Measurements from ENCODE around the gene APOM. TPM values are rescaled to one million over a fixed set of nuclear protein-coding genes. Genes with fewer than 3 reads are reported as not detected.

The APOM gene
- polyA plus RNA-seq, 1 donor = 14.1 TPM

DNA sequence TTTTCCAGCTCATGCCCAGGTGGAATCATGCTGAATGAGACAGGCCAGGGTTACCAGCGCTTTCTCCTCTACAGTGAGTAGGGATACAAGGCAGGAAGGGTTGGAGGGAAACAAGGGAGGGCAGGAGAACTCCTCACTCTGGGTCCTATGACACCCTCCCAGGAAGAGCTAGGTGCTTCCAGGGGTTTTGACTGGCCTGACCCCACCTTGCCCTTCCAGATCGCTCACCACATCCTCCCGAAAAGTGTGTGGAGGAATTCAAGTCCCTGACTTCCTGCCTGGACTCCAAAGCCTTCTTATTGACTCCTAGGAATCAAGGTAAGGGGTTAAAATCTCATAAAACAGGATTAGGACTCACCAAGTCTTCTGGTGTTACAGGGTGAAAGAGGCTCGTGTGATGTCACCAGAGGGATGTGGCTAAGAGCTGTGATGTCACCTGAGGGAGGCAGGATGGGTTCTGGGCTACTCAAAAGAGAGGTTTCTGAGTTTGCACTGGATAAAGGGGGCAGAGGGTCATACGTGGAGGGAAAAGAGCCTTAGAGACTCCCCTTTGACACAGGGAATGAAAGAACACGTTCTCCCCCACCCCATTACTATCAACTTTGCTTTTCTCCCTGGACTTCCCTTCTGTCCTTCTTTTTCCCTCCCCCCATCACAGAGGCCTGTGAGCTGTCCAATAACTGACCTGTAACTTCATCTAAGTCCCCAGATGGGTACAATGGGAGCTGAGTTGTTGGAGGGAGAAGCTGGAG is 1.9 kb downstream of the APOM start:
- no CpG with 5 or more reads among the region's 6 CpGs for WGBS (ENCODE audit: insufficient coverage, low lambda C conversion rate)
- H3K27ac ChIP-seq (ENCODE audit: low read length) = no peak overlapping the region

DNA sequence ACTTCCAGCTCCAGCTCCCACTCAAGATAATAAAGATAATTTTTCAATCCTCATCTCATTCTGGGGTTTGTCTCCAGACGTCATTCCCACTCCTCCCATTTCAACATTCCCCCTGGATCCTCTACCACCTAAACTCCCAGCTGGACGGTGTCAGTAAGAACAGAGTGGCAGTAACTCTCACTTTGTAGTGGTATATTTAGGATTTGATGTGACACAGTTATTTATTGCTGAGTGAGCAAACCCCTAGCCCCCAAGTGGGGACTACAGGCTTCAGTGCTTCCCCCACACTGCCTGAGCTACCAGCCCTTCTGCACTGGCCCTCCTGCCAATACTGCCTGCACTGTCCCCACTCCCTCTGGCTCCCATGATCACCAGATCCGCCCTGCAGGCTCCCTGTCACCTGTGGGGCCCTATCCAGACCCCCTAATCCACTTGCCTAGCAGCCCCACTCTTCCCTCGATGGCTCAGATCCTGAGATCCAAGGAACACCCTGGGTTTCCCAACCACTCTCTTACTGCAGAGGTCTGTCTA is 2.5 kb downstream of the APOM start:
- no peak overlapping the region for H3K27ac ChIP-seq (ENCODE audit: low read length)
- peaks cover 61% of the 10 kb centered on the region for H3K4me1 ChIP-seq (ENCODE audit: control insufficient read depth, insufficient read depth, low read length)
- H3K4me3 ChIP-seq (ENCODE audit: low read length) = peak overlapping the region; percentile 94
- H3K27me3 ChIP-seq (ENCODE audit: control insufficient read depth, insufficient read depth, low read length) = no peaks in the 10 kb centered on the region
- peaks cover 27% of the 10 kb centered on the region for H3K36me3 ChIP-seq (ENCODE audit: control insufficient read depth, insufficient read depth, low read length)
- no peaks in the 10 kb centered on the region for H3K9me3 ChIP-seq (ENCODE audit: control insufficient read depth, low read depth, low read length)
- WGBS (ENCODE audit: insufficient coverage, low lambda C conversion rate) = no CpG with 5 or more reads among the region's 4 CpGs
- DNase-seq = no peak

More for the DNA sequence above, 1.9 kb downstream of the APOM start:
- H3K4me3 ChIP-seq (ENCODE audit: low read length) = no peak overlapping the region
- H3K36me3 ChIP-seq (ENCODE audit: control insufficient read depth, insufficient read depth, low read length) = peaks cover 26% of the 10 kb centered on the region
- no peaks in the 10 kb centered on the region for H3K9me3 ChIP-seq (ENCODE audit: control insufficient read depth, low read depth, low read length)
- no peak for DNase-seq
- H3K4me1 ChIP-seq (ENCODE audit: control insufficient read depth, insufficient read depth, low read length) = peaks cover 57% of the 10 kb centered on the region
- no peaks in the 10 kb centered on the region for H3K27me3 ChIP-seq (ENCODE audit: control insufficient read depth, insufficient read depth, low read length)

DNA sequence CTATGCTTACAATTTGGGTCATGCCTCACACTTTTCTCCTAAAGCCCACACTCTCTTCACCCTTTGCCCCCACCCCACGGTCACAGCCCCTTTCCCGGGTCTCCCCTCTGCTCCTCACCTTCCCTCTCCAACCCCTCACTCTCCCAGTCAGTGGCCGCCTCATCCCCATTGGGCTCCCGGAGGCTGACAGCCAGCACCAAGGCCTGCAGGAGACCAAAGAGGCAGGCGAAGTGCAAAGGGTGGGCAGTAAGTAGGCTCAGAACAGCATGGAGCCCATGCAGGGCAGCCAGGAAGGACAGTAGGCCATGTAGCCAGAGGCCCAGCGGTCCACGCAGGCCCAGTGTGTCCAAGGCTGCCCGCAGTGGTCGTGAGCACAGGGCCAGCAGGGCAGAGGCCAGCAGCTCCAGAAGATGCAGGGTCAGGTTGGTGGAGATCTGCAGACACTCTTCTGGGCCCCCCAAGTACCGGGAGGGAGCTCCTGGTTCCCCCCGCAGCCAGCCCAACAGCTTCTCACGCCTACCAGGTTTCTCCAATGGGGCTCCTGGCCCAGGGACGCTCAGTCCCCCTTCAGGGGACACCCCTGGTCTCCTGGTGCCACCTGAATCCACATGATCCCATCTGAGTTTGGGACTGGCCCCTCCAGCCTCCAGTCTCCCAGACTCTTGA is 3.4 kb downstream of the APOM start:
- H3K27me3 ChIP-seq (ENCODE audit: control insufficient read depth, insufficient read depth, low read length) = no peaks in the 10 kb centered on the region
- no peaks in the 10 kb centered on the region for H3K9me3 ChIP-seq (ENCODE audit: control insufficient read depth, low read depth, low read length)
- no peak for DNase-seq
- no peak overlapping the region for H3K27ac ChIP-seq (ENCODE audit: low read length)
- H3K4me1 ChIP-seq (ENCODE audit: control insufficient read depth, insufficient read depth, low read length) = peaks cover 59% of the 10 kb centered on the region
- peaks cover 30% of the 10 kb centered on the region for H3K36me3 ChIP-seq (ENCODE audit: control insufficient read depth, insufficient read depth, low read length)
- no CpG with 5 or more reads among the region's 13 CpGs for WGBS (ENCODE audit: insufficient coverage, low lambda C conversion rate)
- peak overlapping the region; percentile 94 for H3K4me3 ChIP-seq (ENCODE audit: low read length)

DNA sequence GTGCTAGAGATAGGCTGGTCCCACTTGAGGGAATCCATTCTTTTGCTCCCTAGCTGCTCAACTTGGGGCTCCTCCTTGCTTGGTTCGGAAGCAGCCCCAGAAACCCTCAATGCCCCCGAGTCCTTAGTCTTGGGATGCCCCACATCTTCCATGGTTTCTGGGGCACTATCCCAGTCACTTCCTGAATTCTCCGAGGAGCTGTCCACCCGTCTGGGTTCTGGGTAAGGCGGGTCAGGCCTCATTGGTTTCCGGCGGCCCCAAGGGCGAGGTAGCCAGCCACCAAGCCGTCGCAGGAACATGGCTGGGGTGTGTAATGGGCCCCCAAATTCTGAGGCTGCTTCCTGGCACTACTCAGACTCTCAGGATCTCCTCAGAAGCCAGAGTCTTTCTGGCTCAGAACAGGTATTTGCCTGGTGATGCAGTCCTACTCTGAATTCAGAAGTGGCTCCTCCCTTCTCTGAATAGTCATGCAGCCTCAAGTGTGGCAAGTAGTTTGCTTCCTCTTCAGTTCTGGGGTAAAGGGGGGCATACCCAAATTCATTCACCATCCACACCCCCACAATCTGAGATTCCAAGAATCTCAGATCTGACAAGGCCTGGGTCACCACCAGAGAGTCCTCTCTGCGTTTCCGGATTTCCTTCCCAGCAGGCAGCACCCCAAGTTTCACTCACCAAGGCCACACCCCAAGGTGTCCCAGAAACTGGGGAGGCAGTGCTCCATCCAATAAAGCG is 4.1 kb downstream of the APOM start:
- peak in 1 of 2 donors; percentile 54 for DNase-seq
- Histone ChIP-seq H3K36me3 (ENCODE audit: control insufficient read depth, insufficient read depth, low read length) (peaks cover 30% of the 10 kb centered on the region), H3K4me1 (ENCODE audit: control insufficient read depth, insufficient read depth, low read length) (peaks cover 53% of the 10 kb centered on the region), H3K27ac (ENCODE audit: low read length) (peak overlapping the region; percentile 91), H3K4me3 (ENCODE audit: low read length) (peak overlapping the region; percentile 94), H3K27me3 (ENCODE audit: control insufficient read depth, insufficient read depth, low read length) (no peaks in the 10 kb centered on the region), H3K9me3 (ENCODE audit: control insufficient read depth, low read depth, low read length) (no peaks in the 10 kb centered on the region)
- no CpG with 5 or more reads among the region's 13 CpGs for WGBS (ENCODE audit: insufficient coverage, low lambda C conversion rate)

DNA sequence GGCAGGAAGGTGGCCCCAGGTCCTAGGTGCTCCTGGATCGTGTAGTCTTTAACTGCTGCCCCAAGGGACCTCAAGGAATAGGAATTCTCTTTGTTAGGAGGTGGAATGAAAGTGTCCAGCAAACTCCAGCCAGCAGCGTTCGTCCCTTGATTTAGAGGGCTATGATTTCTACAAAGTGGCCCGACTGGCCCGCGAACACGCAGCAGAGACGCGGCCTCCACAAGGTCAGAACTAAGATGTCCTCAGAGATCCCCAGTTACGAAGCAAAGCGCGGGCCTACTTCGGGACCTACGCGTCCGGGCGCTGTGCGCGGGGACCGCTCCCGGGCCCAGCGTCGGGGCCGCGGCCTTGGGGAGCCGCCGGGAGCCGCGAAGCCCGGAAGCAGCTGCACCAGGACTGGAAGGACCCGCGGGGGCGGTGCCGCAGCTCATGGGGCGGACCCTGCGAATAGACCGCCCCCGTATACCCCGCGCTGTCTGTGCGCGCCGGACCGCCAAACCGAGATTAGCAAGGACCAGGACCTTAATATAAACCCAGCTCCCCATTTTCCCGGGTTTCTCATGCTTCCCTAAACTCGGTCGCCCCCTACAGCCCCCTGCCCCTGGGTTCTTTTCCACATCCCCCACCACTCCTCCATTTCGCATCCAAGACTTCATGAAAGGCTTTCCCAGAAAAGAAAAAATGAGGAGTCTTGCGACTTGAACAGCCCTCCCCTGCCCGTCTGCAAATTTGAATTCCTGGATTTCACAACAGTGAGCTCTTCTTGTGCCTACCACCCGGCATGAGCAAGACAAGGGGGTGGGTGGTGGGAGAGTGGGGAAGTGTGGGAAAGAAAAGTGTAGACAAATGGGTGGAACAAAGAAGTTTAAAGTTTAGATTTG is 4.9 kb downstream of the APOM start, which contains the start of gene C6orf47:
C6orf47 (minus strand) TSS at position 398 of the 881 bp plus-strand sequence. CDS start 831 bp downstream, outside the sequence.
- peaks cover 30% of the 10 kb centered on the region for H3K36me3 ChIP-seq (ENCODE audit: control insufficient read depth, insufficient read depth, low read length)
- peak within 1 kb of the TSS; percentile 94 for H3K4me3 ChIP-seq (ENCODE audit: low read length)
- no peaks in the 10 kb centered on the region for H3K9me3 ChIP-seq (ENCODE audit: control insufficient read depth, low read depth, low read length)
- peak; percentile 83 to 87 for DNase-seq
- H3K27me3 ChIP-seq (ENCODE audit: control insufficient read depth, insufficient read depth, low read length) = no peaks in the 10 kb centered on the region
- peaks cover 45% of the 10 kb centered on the region for H3K4me1 ChIP-seq (ENCODE audit: control insufficient read depth, insufficient read depth, low read length)
- no CpG with 5 or more reads among the region's 52 CpGs for WGBS (ENCODE audit: insufficient coverage, low lambda C conversion rate)
- peak within 1 kb of the TSS; percentile 91 for H3K27ac ChIP-seq (ENCODE audit: low read length)

DNA sequence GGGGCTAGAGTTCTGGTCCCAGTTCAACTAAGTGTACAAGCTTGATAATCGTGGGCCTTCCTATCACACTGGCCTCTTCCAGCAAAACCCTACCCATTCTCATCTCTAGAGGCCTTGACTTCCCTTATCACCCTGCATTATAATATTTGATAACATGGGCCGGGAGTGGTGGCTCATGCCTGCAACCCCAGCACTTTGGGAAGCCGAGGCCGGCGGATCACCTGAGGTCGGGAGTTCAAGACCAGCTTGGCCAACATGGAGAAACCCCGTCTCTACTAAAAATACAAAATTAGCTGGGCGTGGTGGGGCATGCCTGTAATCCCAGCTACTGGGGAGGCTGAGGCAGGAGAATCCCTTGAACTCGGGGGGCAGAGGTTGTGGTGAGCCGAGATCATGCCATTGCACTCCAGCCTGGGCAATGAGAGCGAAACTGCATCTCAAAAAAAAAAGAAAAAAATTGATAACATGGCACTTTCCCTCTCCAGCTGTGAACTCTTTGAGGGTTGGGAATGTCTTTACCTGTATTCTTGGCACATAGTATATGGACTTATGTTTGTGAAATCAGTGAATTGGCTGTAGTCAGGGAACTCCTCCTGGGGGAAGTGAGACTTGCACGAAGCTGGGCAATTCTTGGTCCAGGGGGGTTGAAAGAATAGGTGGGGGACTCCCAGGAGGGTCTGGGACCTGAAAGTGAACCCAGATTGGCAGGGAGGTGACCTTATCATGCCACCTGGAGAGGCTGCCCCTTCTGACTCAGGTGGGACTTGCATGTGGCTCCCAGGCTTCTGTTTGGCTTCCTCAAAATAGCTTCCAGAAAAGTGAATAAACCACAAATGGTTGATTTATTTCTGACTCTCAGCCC is 5.8 kb downstream of the APOM start:
- no CpG with 5 or more reads among the region's 12 CpGs for WGBS (ENCODE audit: insufficient coverage, low lambda C conversion rate)

GRCh38 chr6:31662124-31662723 is 6.5 kb downstream of the APOM start:
- WGBS (ENCODE audit: insufficient coverage, low lambda C conversion rate) = 100% methylated on average over 1 of the region's 12 CpGs
- Histone ChIP-seq H3K9me3 (ENCODE audit: control insufficient read depth, low read depth, low read length) (no peaks in the 10 kb centered on the region), H3K27me3 (ENCODE audit: control insufficient read depth, insufficient read depth, low read length) (no peaks in the 10 kb centered on the region), H3K4me1 (ENCODE audit: control insufficient read depth, insufficient read depth, low read length) (peaks cover 43% of the 10 kb centered on the region), H3K27ac (ENCODE audit: low read length) (no peak overlapping the region), H3K4me3 (ENCODE audit: low read length) (no peak overlapping the region), H3K36me3 (ENCODE audit: control insufficient read depth, insufficient read depth, low read length) (peaks cover 28% of the 10 kb centered on the region)
- no peak for DNase-seq

More for the DNA sequence above, 5.8 kb downstream of the APOM start:
- no peak for DNase-seq
- Histone ChIP-seq H3K27me3 (ENCODE audit: control insufficient read depth, insufficient read depth, low read length) (no peaks in the 10 kb centered on the region), H3K27ac (ENCODE audit: low read length) (peak overlapping the region; percentile 91), H3K4me3 (ENCODE audit: low read length) (peak overlapping the region; percentile 94), H3K4me1 (ENCODE audit: control insufficient read depth, insufficient read depth, low read length) (peaks cover 40% of the 10 kb centered on the region), H3K9me3 (ENCODE audit: control insufficient read depth, low read depth, low read length) (no peaks in the 10 kb centered on the region), H3K36me3 (ENCODE audit: control insufficient read depth, insufficient read depth, low read length) (peaks cover 27% of the 10 kb centered on the region)

DNA sequence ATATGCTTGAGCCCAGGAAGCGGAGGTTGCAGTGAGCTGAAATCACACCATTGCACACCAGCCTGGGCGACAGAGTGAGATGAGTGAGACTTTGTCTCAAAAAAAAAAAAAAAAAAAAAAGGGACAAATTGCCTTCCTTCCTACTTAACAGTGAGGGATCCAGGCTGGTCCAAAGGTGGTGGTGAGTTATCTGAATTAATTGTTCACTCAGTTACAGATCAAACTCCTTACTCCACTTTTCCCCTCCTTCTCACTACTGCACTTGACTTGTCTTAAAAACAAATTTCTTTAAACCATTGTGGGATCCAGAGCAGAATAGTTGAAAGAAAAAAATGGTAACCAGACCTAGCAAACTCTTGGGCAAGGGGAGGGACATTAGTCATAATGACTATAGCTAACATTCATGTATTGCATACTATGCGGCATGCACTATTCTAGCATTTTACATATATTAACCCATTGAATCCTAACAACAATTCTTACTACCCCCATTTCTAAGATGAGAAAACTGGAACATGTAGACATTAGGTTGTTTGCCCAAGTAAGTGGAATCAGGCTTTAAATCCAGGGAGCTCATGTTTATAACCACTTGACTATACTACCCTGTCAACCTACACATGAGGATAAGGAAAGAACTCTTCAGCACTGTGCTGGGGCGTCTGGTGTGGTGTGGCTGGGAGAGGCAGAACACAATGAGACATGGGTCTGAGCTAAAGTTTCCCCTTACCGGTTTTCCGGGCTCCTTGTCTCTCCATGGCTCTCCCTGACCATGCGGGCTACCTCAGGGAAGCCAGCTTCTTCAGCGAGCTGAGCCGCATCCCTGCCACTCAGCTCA is 7.6 kb downstream of the APOM start:
- H3K4me1 ChIP-seq (ENCODE audit: control insufficient read depth, insufficient read depth, low read length) = peaks cover 38% of the 10 kb centered on the region
- peak in 1 of 2 donors; percentile 72 for DNase-seq

More for the DNA sequence above, 7.6 kb downstream of the APOM start:
- Histone ChIP-seq H3K36me3 (ENCODE audit: control insufficient read depth, insufficient read depth, low read length) (peaks cover 29% of the 10 kb centered on the region), H3K27me3 (ENCODE audit: control insufficient read depth, insufficient read depth, low read length) (no peaks in the 10 kb centered on the region), H3K9me3 (ENCODE audit: control insufficient read depth, low read depth, low read length) (no peaks in the 10 kb centered on the region), H3K27ac (ENCODE audit: low read length) (peak overlapping the region; percentile 97), H3K4me3 (ENCODE audit: low read length) (peak overlapping the region; percentile 93)
- 20% methylated on average over 1 of the region's 9 CpGs for WGBS (ENCODE audit: insufficient coverage, low lambda C conversion rate)
